ENCODE results near the gene USF3. TPM values are rescaled to one million over a fixed set of nuclear protein-coding genes. Genes with fewer than 3 reads are reported as not detected.

The USF3 gene
- total and polyA plus RNA-seq, 9 of the 15 experiments (the other 6 are each of a cell fraction or from before 2014, with no cell fraction given) = 1.4 to 6.9 (median 3.1) TPM

DNA sequence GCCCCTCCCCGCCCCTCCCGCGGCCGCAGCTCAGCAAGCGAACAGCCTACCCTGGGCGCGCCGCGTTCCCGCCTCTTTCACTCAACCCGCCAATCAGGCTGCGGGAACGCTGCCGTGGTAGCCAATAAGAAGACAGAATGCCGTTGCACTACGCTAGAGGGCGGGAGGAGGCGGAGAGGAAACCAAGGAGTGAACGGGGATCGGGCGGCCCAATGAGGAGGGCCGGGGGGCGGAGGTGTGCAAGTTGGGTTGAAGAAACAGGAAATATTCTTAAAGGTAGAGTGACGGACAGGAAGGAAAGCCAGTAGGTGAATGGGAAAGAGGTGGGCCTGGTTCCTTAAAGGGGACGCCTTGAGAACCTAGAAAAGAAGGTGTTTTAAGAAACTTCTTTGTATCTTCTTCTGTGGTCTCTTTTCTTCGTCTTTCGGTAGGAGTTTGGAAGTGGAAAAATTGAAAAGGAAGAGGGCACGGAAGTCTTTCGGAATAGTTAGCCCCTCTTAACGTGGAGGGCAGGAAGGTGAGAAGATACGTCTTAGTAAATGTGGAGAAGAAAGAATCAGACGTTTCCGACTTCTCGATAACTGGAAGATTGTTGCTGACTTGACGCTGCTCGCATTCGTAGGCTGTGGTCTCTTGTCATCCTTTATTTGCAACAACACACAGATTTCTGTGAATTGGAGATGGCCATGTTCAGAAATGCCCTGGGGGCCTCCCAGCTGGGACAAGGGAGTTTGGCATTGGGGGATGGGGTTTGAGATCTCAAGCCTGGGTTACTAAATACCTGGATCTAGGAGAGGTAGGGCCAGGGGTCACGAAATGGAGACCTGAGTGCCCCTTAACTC lies 437 bp upstream of the USF3 start (continued):
- TF ChIP-seq HNRNPLL (IDR thresholded peaks at IDR 0.05; ENCODE audit: low read depth, low read length, poor library complexity, severe bottlenecking) = peak; percentile 57
- TF ChIP-seq RBM25 (IDR thresholded peaks at IDR 0.05; ENCODE audit: low read depth, low read length, severe bottlenecking) = peak; percentile 72
- TF ChIP-seq NRF1 (conservative IDR thresholded peaks at IDR 0.05 in 1 of 2, IDR thresholded peaks at IDR 0.05 in 1 of 2) = peak; percentile 30 to 33; a peak in 2 of 4 replicates
- peak; percentile 74 for TF ChIP-seq CHD2 (IDR thresholded peaks at IDR 0.05; ENCODE audit: low read depth, low read length)
- TF ChIP-seq, protein P1, sequence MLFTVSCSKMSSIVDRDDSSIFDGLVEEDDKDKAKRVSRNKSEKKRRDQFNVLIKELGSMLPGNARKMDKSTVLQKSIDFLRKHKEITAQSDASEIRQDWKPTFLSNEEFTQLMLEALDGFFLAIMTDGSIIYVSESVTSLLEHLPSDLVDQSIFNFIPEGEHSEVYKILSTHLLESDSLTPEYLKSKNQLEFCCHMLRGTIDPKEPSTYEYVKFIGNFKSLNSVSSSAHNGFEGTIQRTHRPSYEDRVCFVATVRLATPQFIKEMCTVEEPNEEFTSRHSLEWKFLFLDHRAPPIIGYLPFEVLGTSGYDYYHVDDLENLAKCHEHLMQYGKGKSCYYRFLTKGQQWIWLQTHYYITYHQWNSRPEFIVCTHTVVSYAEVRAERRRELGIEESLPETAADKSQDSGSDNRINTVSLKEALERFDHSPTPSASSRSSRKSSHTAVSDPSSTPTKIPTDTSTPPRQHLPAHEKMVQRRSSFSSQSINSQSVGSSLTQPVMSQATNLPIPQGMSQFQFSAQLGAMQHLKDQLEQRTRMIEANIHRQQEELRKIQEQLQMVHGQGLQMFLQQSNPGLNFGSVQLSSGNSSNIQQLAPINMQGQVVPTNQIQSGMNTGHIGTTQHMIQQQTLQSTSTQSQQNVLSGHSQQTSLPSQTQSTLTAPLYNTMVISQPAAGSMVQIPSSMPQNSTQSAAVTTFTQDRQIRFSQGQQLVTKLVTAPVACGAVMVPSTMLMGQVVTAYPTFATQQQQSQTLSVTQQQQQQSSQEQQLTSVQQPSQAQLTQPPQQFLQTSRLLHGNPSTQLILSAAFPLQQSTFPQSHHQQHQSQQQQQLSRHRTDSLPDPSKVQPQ (CRISPR knock-in tag; IDR thresholded peaks at IDR 0.05; ENCODE audit: borderline replicate concordance) = no peak
- TF ChIP-seq MYC (IDR thresholded peaks at IDR 0.05; ENCODE audit: low read depth, low read length) = no peak
- TF ChIP-seq MYC (CRISPR knock-in tag; IDR thresholded peaks at IDR 0.05; ENCODE audit: borderline replicate concordance, low read depth) = no peak
- TF ChIP-seq ATF7 (IDR thresholded peaks at IDR 0.05) = peak; percentile 68
- no peak for TF ChIP-seq ZNF316 (IDR thresholded peaks at IDR 0.05)
- TF ChIP-seq EGR1 (conservative IDR thresholded peaks at IDR 0.05) = peak; percentile 59
- TF ChIP-seq MNT (conservative IDR thresholded peaks at IDR 0.05) = 0 out of 4 replicates have a peak, but pooled peaks of 1 of the 2 experiments have one; percentile 9
- no peak for TF ChIP-seq GATAD2A (IDR thresholded peaks at IDR 0.05)
- peak; percentile 56 for TF ChIP-seq E2F8 (IDR thresholded peaks at IDR 0.05; ENCODE audit: low read depth, partially characterized antibody)
- peak; percentile 92 for TF ChIP-seq GABPA (tag; conservative IDR thresholded peaks at IDR 0.05; ENCODE audit: low read depth)
- TF ChIP-seq, protein P2, sequence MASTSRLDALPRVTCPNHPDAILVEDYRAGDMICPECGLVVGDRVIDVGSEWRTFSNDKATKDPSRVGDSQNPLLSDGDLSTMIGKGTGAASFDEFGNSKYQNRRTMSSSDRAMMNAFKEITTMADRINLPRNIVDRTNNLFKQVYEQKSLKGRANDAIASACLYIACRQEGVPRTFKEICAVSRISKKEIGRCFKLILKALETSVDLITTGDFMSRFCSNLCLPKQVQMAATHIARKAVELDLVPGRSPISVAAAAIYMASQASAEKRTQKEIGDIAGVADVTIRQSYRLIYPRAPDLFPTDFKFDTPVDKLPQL (IDR thresholded peaks at IDR 0.05; ENCODE audit: extremely low read depth, insufficient read length) = no peak
- TF ChIP-seq MAFF (IDR thresholded peaks at IDR 0.05; ENCODE audit: low read length) = no peak
- TF ChIP-seq HIVEP1 (CRISPR knock-in tag; IDR thresholded peaks at IDR 0.05) = no peak
- TF ChIP-seq FOXM1 (IDR thresholded peaks at IDR 0.05; ENCODE audit: low read depth) = peak; percentile 80
- no peak for TF ChIP-seq FOXM1 (CRISPR knock-in tag; IDR thresholded peaks at IDR 0.05; ENCODE audit: low read depth)
- peak; percentile 97 for TF ChIP-seq NEUROD1 (IDR thresholded peaks at IDR 0.05; ENCODE audit: borderline replicate concordance, low read depth, low read length, partially characterized antibody)
